NCI-H82 treated with DMSO at 0.1 percent for 48 hours (cell line): ENCODE data around the gene DISP2.

Source experiments
- DNase-seq: peaks from one replicate; lab custom pipeline; 2025; ENCODE audit not compliant: unreplicated experiment; lab: John Stamatoyannopoulos, UW

Gene DISP2

GRCh38 chr15:40358471-40359353 lies 693 bp downstream of the DISP2 start:
- DNase-seq, result peak; percentile 50

GRCh38 chr15:40360015-40360414 lies 2.0 kb downstream of the DISP2 start:
- no peak for DNase-seq

GRCh38 chr15:40361640-40362039 lies 3.6 kb downstream of the DISP2 start:
- DNase-seq, result no peak

- DNase-seq, result no peak
These were observed 5.6 kb downstream of the DISP2 start for GRCh38 chr15:40363611-40364010.

DNA sequence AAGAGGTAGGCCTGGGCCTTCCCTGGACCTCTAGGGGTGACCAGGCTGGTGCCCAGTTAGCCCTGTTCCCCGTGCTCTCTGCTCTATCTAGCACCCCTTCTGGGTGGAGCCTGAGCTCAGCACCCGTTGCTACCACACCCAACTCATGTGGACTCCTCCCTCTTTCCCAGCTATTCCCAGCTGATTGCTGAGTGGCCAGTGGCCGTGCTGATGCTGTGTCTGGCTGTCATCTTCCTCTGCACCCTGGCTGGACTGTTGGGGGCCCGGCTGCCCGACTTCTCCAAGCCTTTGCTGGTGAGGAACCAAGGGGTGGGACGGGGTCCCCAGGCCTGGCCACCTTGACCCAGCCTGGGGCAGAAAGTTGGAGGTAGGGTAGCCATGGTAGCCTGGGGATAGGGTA lies 6.2 kb downstream of the DISP2 start:
- no peak for DNase-seq

- DNase-seq, result no peak
These were observed 7.0 kb downstream of the DISP2 start for GRCh38 chr15:40365016-40365415.

DNA sequence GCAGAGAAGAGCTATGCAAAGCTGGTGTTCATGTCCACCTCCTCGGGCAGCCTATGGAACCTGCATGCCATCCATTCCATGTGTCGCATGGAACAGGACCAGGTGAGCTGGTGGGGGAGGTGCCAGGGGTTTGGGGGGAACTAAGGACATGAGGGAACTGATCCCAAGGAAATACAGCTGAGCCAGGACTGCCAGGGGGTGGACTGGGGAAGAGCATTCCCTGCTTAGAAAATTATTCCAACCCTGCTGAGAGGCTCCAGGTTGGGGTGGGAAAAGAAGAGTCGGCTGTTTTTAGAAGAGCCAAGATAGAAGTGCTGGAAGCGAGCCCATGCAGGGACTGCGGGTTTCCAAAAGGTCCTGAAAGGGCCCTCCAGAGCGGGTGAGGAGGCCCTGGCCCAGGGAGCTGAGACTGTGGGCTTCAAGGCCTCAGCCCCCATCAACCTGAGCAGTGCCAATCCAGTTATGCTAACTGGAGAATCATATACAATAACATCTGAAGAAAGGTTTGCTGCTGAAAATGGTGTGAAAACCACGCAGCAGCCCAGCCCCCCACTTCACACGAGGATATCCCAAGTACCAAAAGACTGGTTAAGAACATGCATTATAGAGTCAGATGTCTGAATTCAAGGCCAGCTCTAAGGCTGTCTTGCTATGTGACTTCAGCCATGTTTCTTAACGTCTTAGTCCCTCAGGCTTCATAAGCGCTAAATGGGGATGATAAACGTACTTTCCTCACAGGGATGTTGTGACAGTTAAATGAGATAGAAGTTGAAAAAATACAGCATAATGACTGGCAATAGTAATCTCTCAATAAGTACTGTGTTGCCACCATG lies 7.8 kb downstream of the DISP2 start:
- no peak for DNase-seq

DNA sequence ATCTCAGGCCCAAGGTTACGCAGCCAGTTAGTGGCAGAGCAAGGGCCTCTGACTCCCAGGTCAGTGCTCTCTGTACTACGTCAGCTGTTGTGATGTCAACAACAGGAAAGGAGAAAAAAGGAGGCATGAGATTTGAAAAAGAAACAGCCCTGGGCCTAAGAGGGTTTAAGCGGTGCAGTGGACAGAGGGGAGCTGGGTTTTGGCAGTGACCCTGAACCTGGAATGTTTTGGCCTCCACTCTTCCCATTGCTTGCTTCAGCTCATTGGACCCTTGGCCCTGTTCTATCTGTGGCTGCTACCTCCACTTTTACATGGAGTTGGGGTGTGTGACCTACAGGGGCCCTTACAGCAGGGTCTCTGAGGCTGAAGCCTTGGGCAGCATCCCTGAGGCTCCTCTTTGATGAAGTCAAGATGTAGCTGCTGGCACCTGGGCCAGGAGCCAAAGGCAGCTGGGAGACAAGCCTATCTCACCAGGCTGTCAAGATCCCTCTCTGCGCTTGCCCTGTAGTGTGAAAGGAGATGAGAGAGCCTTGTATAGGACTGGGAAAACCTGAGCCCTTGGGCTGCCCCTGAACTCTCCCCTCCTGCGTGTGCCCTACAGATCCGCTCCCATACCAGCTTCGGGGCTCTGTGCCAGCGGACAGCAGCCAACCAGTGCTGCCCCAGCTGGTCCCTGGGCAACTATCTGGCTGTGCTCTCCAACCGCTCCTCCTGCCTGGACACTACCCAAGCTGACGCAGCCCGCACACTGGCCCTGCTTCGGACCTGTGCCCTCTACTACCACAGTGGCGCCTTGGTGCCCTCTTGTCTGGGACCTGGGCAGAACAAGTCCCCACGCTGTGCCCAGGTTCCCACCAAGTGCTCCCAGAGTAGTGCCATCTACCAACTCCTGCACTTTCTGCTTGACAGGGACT lies 8.7 kb downstream of the DISP2 start:
- no peak for DNase-seq

DNA sequence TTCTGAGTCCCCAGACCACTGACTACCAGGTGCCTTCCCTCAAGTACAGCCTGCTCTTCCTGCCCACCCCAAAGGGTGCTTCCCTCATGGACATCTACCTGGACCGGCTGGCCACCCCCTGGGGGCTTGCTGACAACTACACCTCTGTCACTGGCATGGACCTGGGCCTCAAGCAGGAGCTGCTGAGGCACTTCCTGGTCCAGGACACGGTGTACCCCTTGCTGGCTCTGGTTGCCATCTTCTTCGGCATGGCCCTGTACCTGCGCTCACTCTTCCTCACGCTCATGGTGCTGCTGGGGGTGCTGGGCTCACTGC lies 9.3 kb downstream of the DISP2 start:
- DNase-seq, result no peak

GRCh38 chr15:40367686-40368611 lies 9.9 kb downstream of the DISP2 start:
- DNase-seq, result peak; percentile 69

DNA sequence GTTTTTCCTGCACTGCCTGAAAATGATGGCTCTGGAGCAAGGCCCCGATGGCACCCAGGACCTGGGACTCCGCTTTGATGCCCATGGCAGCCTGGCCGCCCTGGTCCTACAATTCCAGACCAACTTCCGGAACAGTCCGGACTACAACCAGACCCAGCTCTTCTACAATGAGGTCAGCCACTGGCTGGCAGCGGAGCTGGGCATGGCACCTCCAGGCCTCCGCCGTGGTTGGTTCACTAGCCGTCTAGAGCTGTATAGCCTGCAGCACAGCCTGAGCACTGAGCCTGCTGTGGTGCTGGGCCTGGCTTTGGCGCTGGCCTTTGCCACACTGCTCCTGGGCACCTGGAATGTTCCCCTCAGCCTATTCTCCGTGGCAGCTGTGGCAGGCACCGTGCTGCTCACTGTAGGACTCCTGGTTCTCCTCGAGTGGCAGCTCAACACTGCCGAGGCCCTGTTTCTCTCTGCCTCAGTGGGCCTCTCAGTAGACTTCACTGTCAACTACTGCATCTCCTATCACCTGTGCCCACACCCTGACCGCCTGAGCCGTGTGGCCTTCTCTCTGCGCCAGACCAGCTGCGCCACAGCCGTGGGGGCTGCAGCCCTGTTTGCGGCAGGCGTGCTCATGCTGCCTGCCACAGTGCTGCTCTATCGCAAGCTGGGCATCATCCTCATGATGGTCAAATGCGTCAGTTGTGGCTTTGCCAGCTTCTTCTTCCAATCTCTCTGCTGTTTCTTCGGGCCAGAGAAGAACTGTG lies 10.9 kb downstream of the DISP2 start:
- DNase-seq, result no peak

DNA sequence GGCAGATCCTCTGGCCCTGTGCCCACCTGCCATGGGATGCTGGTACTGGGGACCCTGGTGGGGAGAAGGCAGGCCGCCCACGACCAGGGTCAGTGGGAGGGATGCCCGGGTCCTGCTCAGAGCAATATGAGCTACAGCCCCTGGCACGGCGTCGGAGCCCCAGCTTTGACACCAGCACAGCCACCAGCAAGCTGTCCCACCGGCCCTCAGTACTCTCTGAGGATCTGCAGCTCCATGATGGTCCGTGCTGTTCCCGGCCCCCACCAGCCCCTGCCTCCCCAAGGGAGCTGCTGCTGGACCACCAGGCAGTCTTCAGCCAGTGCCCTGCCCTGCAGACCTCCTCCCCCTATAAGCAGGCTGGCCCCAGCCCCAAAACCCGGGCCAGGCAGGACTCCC lies 11.5 kb downstream of the DISP2 start:
- DNase-seq, result no peak

DNA sequence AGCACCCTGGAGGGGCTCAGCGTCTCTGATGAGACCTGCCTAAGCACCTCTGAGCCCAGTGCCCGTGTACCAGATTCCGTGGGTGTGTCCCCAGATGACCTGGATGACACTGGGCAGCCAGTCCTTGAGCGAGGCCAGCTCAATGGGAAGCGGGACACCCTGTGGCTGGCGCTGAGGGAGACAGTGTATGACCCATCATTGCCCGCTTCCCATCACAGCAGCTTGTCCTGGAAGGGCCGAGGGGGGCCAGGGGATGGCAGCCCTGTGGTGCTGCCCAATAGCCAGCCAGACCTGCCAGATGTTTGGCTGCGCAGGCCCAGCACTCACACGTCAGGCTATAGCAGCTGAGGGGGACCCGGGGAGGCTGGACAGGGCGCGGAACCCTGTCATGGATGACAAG lies 12.0 kb downstream of the DISP2 start:
- DNase-seq, result no peak

DNA sequence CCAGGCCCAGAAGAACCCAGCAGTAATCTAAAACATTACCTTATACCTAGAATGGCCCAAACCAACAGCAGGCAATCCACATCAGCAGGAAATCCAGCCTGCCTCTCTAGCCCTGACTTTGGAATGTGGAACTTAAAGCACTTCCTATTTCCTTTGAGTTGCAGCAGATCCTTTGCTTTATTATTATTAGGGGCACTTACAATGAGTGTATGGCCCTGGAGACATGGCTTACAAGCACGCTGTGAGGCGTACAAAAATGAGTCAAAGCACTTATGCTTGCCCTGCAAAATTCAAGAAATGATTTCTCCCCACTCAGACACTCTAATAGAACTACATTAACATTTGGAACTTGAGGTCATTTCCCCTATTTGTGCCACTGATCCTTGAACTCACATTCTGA lies 15.0 kb downstream of the DISP2 start:
- DNase-seq, result no peak

GRCh38 chr15:40377606-40378005 lies 19.6 kb downstream of the DISP2 start:
- no peak for DNase-seq

GRCh38 chr15:40379374-40379773 lies 21.4 kb downstream of the DISP2 start:
- DNase-seq, result no peak

- DNase-seq, result no peak
These were observed 21.8 kb downstream of the DISP2 start for GRCh38 chr15:40379853-40380252.

- no peak for DNase-seq
These were observed 22.6 kb downstream of the DISP2 start for GRCh38 chr15:40380636-40381035.

DNA sequence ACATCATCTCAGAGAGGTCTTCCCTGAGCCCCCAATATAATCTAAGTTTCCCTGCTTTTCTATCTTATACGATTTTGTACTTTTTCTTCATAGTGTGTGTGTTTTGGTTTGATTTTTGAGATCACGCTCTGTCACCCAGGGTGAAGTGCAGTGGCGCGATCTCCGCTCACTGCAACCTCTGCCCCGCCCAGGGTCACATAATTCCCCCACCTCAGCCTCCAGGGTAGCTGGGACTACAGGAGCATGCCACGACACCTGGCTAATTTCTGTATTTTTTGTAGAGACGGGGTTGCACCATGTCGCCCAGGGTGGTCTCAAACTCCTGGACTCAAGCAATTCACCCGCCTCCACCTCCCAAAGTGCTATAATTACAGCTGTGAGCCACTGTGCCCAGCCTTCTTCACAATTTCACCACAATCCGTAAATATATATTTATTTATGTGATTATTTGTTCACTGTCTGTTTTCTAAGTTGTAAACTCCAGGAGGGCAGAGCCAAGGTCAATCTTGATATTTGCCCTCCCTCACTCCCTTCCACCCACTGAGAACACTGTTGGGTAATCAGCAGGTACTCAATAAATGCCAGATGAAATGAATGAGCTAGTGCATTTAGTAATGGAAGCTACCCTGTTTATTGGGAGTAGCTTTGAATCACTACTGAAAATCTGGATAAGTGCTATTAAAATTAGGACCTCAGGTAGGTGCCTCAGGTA lies 24.0 kb downstream of the DISP2 start:
- DNase-seq, result no peak
